Measurements from ENCODE around the gene MYO16.

Gene MYO16

GRCh38 chr13:109140054-109140453 is 510.6 kb downstream of the MYO16 start:
- H3K27me3 Mint-ChIP-seq (ENCODE audit: low read depth): peaks cover 22% of the 10 kb centered on the region
- H3K4me3 Mint-ChIP-seq: no peak overlapping the region
- no peak for DNase-seq (ENCODE audit: low spot score)
- no peaks in the 10 kb centered on the region for H3K9me3 Mint-ChIP-seq
- H3K4me1 Mint-ChIP-seq (ENCODE audit: low read depth): no peaks in the 10 kb centered on the region
- no peaks in the 10 kb centered on the region for H3K36me3 Mint-ChIP-seq (ENCODE audit: low read depth)
- H3K27ac Mint-ChIP-seq: no peak overlapping the region

- no peak overlapping the region for H3K27ac Mint-ChIP-seq
Measured at GRCh38 chr13:109140479-109141349, 511.3 kb downstream of the MYO16 start.

GRCh38 chr13:109141706-109142105 is 512.3 kb downstream of the MYO16 start:
- Mint-ChIP-seq H3K27me3 (ENCODE audit: low read depth) (peaks cover 25% of the 10 kb centered on the region), H3K4me3 (no peak overlapping the region), H3K36me3 (ENCODE audit: low read depth) (no peaks in the 10 kb centered on the region), H3K4me1 (ENCODE audit: low read depth) (peaks cover 2% of the 10 kb centered on the region), H3K27ac (no peak overlapping the region), H3K9me3 (no peaks in the 10 kb centered on the region)
- no peak for DNase-seq (ENCODE audit: low spot score)

More at GRCh38 chr13:109140479-109141349, 511.3 kb downstream of the MYO16 start:
- DNase-seq (ENCODE audit: low spot score): no peak
- Mint-ChIP-seq H3K4me1 (ENCODE audit: low read depth) (peaks cover 2% of the 10 kb centered on the region), H3K4me3 (no peak overlapping the region), H3K9me3 (no peaks in the 10 kb centered on the region), H3K27me3 (ENCODE audit: low read depth) (peaks cover 25% of the 10 kb centered on the region), H3K36me3 (ENCODE audit: low read depth) (no peaks in the 10 kb centered on the region)

- no peak for DNase-seq (ENCODE audit: low spot score)
- Mint-ChIP-seq H3K27ac (no peak overlapping the region), H3K4me1 (ENCODE audit: low read depth) (peaks cover 2% of the 10 kb centered on the region), H3K4me3 (no peak overlapping the region), H3K27me3 (ENCODE audit: low read depth) (peaks cover 21% of the 10 kb centered on the region), H3K36me3 (ENCODE audit: low read depth) (no peaks in the 10 kb centered on the region), H3K9me3 (no peaks in the 10 kb centered on the region)
Measured at GRCh38 chr13:109144693-109145437, 515.5 kb downstream of the MYO16 start.

- no peak overlapping the region for H3K27ac Mint-ChIP-seq
- peaks cover 22% of the 10 kb centered on the region for H3K27me3 Mint-ChIP-seq (ENCODE audit: low read depth)
- no peak overlapping the region for H3K4me3 Mint-ChIP-seq
- no peaks in the 10 kb centered on the region for H3K9me3 Mint-ChIP-seq
- peaks cover 2% of the 10 kb centered on the region for H3K4me1 Mint-ChIP-seq (ENCODE audit: low read depth)
- DNase-seq (ENCODE audit: low spot score): no peak
- no peaks in the 10 kb centered on the region for H3K36me3 Mint-ChIP-seq (ENCODE audit: low read depth)
Measured at GRCh38 chr13:109145631-109146030, 516.2 kb downstream of the MYO16 start.

- peaks cover 2% of the 10 kb centered on the region for H3K4me1 Mint-ChIP-seq (ENCODE audit: low read depth)
- H3K27me3 Mint-ChIP-seq (ENCODE audit: low read depth): peaks cover 18% of the 10 kb centered on the region
- H3K9me3 Mint-ChIP-seq: no peaks in the 10 kb centered on the region
- H3K4me3 Mint-ChIP-seq: no peak overlapping the region
- H3K27ac Mint-ChIP-seq: no peak overlapping the region
- no peak for DNase-seq (ENCODE audit: low spot score)
- no peaks in the 10 kb centered on the region for H3K36me3 Mint-ChIP-seq (ENCODE audit: low read depth)
Measured at GRCh38 chr13:109146393-109146792, 517.0 kb downstream of the MYO16 start.

GRCh38 chr13:109146912-109147647 is 517.7 kb downstream of the MYO16 start:
- Mint-ChIP-seq H3K4me3 (no peak overlapping the region), H3K9me3 (no peaks in the 10 kb centered on the region), H3K27me3 (ENCODE audit: low read depth) (peaks cover 13% of the 10 kb centered on the region), H3K4me1 (ENCODE audit: low read depth) (peaks cover 2% of the 10 kb centered on the region), H3K36me3 (ENCODE audit: low read depth) (no peaks in the 10 kb centered on the region), H3K27ac (no peak overlapping the region)
- no peak for DNase-seq (ENCODE audit: low spot score)

GRCh38 chr13:109148243-109148642 is 518.8 kb downstream of the MYO16 start:
- Mint-ChIP-seq H3K4me1 (ENCODE audit: low read depth) (peaks cover 2% of the 10 kb centered on the region), H3K9me3 (no peaks in the 10 kb centered on the region), H3K36me3 (ENCODE audit: low read depth) (no peaks in the 10 kb centered on the region), H3K4me3 (no peak overlapping the region), H3K27me3 (ENCODE audit: low read depth) (peaks cover 5% of the 10 kb centered on the region), H3K27ac (no peak overlapping the region)
- no peak for DNase-seq (ENCODE audit: low spot score)

GRCh38 chr13:109150696-109151095 is 521.3 kb downstream of the MYO16 start:
- Mint-ChIP-seq H3K9me3 (no peaks in the 10 kb centered on the region), H3K4me1 (ENCODE audit: low read depth) (peaks cover under 1% of the 10 kb centered on the region), H3K27me3 (ENCODE audit: low read depth) (peaks cover 7% of the 10 kb centered on the region), H3K4me3 (no peak overlapping the region), H3K27ac (no peak overlapping the region), H3K36me3 (ENCODE audit: low read depth) (no peaks in the 10 kb centered on the region)
- DNase-seq (ENCODE audit: low spot score): no peak

- Mint-ChIP-seq H3K4me1 (ENCODE audit: low read depth) (no peaks in the 10 kb centered on the region), H3K27ac (no peak overlapping the region), H3K27me3 (ENCODE audit: low read depth) (peaks cover 7% of the 10 kb centered on the region), H3K9me3 (no peaks in the 10 kb centered on the region), H3K36me3 (ENCODE audit: low read depth) (no peaks in the 10 kb centered on the region), H3K4me3 (no peak overlapping the region)
- DNase-seq (ENCODE audit: low spot score): no peak
Measured at GRCh38 chr13:109151255-109151654, 521.8 kb downstream of the MYO16 start.

- H3K27me3 Mint-ChIP-seq (ENCODE audit: low read depth): peaks cover 7% of the 10 kb centered on the region
- H3K36me3 Mint-ChIP-seq (ENCODE audit: low read depth): no peaks in the 10 kb centered on the region
- H3K27ac Mint-ChIP-seq: no peak overlapping the region
- no peak overlapping the region for H3K4me3 Mint-ChIP-seq
- DNase-seq (ENCODE audit: low spot score): no peak
- H3K4me1 Mint-ChIP-seq (ENCODE audit: low read depth): no peaks in the 10 kb centered on the region
- no peaks in the 10 kb centered on the region for H3K9me3 Mint-ChIP-seq
Measured at GRCh38 chr13:109151696-109152095, 522.3 kb downstream of the MYO16 start.

GRCh38 chr13:109152311-109152820 is 523.0 kb downstream of the MYO16 start:
- no peaks in the 10 kb centered on the region for H3K9me3 Mint-ChIP-seq
- H3K36me3 Mint-ChIP-seq (ENCODE audit: low read depth): no peaks in the 10 kb centered on the region
- H3K4me1 Mint-ChIP-seq (ENCODE audit: low read depth): no peaks in the 10 kb centered on the region
- no peak overlapping the region for H3K27ac Mint-ChIP-seq
- H3K4me3 Mint-ChIP-seq: no peak overlapping the region
- no peak for DNase-seq (ENCODE audit: low spot score)
- peaks cover 7% of the 10 kb centered on the region for H3K27me3 Mint-ChIP-seq (ENCODE audit: low read depth)

- no peak for DNase-seq (ENCODE audit: low spot score)
- no peaks in the 10 kb centered on the region for H3K9me3 Mint-ChIP-seq
- H3K27me3 Mint-ChIP-seq (ENCODE audit: low read depth): peaks cover 7% of the 10 kb centered on the region
- H3K4me3 Mint-ChIP-seq: no peak overlapping the region
- no peaks in the 10 kb centered on the region for H3K36me3 Mint-ChIP-seq (ENCODE audit: low read depth)
- H3K27ac Mint-ChIP-seq: no peak overlapping the region
- H3K4me1 Mint-ChIP-seq (ENCODE audit: low read depth): no peaks in the 10 kb centered on the region
Measured at GRCh38 chr13:109152941-109153340, 523.5 kb downstream of the MYO16 start.

- Mint-ChIP-seq H3K4me3 (no peak overlapping the region), H3K27ac (no peak overlapping the region), H3K27me3 (ENCODE audit: low read depth) (peaks cover 7% of the 10 kb centered on the region), H3K4me1 (ENCODE audit: low read depth) (no peaks in the 10 kb centered on the region), H3K36me3 (ENCODE audit: low read depth) (no peaks in the 10 kb centered on the region), H3K9me3 (no peaks in the 10 kb centered on the region)
- no peak for DNase-seq (ENCODE audit: low spot score)
Measured at GRCh38 chr13:109154146-109154545, 524.7 kb downstream of the MYO16 start.

Measured in T-helper 2 cell treated with Interferon-gamma antibody and Interleukin-4, amounts not matched to agents 5 μg/mL and 100 μg/mL, for 36 hours (primary cell).